Measurements from ENCODE around the gene EPC1. TPM values are rescaled to one million over a fixed set of nuclear protein-coding genes. Genes with fewer than 3 reads are reported as not detected.

Gene EPC1
- total and polyA plus RNA-seq, 2 donors from 2014 or later, result 12.3 to 42.6 TPM

DNA sequence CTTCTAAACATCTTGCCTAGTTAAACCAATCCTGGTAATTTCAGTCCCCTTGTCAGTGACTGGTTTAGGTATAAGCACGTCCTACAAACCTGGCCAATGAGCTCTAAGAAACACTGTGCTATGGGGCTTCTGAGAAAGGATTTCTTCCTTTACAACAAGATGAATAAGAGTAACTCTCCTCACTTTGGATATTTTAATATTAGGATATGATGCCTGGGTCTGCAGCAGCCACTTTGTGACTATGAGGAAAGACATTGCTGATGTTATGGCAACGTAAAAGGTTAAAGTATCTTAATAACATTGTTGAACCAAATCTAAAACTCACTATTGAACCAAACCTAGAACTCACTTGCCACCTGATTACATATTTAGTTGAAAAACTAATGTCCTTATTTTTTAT is 26.5 kb upstream of the EPC1 start:
- no peak for FAIRE-seq
- TF ChIP-seq, protein P1, sequence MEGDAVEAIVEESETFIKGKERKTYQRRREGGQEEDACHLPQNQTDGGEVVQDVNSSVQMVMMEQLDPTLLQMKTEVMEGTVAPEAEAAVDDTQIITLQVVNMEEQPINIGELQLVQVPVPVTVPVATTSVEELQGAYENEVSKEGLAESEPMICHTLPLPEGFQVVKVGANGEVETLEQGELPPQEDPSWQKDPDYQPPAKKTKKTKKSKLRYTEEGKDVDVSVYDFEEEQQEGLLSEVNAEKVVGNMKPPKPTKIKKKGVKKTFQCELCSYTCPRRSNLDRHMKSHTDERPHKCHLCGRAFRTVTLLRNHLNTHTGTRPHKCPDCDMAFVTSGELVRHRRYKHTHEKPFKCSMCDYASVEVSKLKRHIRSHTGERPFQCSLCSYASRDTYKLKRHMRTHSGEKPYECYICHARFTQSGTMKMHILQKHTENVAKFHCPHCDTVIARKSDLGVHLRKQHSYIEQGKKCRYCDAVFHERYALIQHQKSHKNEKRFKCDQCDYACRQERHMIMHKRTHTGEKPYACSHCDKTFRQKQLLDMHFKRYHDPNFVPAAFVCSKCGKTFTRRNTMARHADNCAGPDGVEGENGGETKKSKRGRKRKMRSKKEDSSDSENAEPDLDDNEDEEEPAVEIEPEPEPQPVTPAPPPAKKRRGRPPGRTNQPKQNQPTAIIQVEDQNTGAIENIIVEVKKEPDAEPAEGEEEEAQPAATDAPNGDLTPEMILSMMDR (IDR thresholded peaks at IDR 0.05; ENCODE audit: borderline replicate concordance, extremely low read depth, insufficient read depth), result no peak

DNA sequence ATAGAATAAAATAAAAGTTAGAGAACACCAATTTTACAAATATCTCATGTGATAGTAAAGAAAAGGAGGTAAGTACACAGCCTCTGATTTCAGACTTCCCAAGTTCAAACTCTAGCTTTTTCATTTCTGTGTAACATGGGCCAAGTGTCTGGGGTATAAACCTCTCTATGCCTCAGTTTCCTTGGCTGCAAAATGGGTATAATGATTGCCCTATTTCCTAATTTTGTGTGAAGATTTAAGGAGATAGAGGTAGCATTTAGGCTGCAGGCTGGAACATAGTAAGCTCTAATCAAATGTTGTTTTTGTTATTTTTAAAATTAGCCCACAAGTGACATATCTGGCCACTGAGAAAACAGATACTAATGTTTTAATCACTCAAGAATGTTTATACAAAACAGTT is 26.1 kb upstream of the EPC1 start:
- DNase-seq, result no peak
- Histone ChIP-seq H3K4me3 (ENCODE audit: low read length in 3 of 3) (no peak overlapping the region), H3K4me1 (ENCODE audit: control insufficient read depth in 2 of 3, insufficient read depth in 2 of 3, low read depth in 1 of 3, low read length in 3 of 3) (peaks cover 0 to 2% (median 0%) of the 10 kb centered on the region in 3 donors), H3K27ac (ENCODE audit: low read depth in 2 of 2, low read length in 2 of 2) (no peak overlapping the region), H3K9ac (ENCODE audit: low read length in 3 of 3) (no peak overlapping the region), H3K36me3 (ENCODE audit: control insufficient read depth in 2 of 3, insufficient read depth in 3 of 3, low read length in 3 of 3) (no peaks in the 10 kb centered on the region), H3K27me3 (ENCODE audit: control insufficient read depth, insufficient read depth, low read length) (no peaks in the 10 kb centered on the region), H3K9me3 (ENCODE audit: control insufficient read depth in 2 of 3, insufficient read depth in 1 of 3, low read length in 3 of 3) (no peaks in the 10 kb centered on the region)
- TF ChIP-seq, protein P1 (IDR thresholded peaks at IDR 0.05; ENCODE audit: borderline replicate concordance, extremely low read depth, insufficient read depth), result no peak
- intact Hi-C loops (cut with DNase I), result no loop called here
- no peak for FAIRE-seq

More for the DNA sequence above, 26.5 kb upstream of the EPC1 start:
- intact Hi-C loops (cut with DNase I), result no loop called here
- no peak for DNase-seq
- Histone ChIP-seq H3K9me3 (ENCODE audit: control insufficient read depth in 2 of 3, insufficient read depth in 1 of 3, low read length in 3 of 3) (no peaks in the 10 kb centered on the region), H3K27ac (ENCODE audit: low read depth in 2 of 2, low read length in 2 of 2) (no peak overlapping the region), H3K4me3 (ENCODE audit: low read length in 3 of 3) (no peak overlapping the region), H3K27me3 (ENCODE audit: control insufficient read depth, insufficient read depth, low read length) (no peaks in the 10 kb centered on the region), H3K4me1 (ENCODE audit: control insufficient read depth in 2 of 3, insufficient read depth in 2 of 3, low read depth in 1 of 3, low read length in 3 of 3) (no peaks in the 10 kb centered on the region), H3K36me3 (ENCODE audit: control insufficient read depth in 2 of 3, insufficient read depth in 3 of 3, low read length in 3 of 3) (no peaks in the 10 kb centered on the region), H3K9ac (ENCODE audit: low read length in 3 of 3) (no peak overlapping the region)

DNA sequence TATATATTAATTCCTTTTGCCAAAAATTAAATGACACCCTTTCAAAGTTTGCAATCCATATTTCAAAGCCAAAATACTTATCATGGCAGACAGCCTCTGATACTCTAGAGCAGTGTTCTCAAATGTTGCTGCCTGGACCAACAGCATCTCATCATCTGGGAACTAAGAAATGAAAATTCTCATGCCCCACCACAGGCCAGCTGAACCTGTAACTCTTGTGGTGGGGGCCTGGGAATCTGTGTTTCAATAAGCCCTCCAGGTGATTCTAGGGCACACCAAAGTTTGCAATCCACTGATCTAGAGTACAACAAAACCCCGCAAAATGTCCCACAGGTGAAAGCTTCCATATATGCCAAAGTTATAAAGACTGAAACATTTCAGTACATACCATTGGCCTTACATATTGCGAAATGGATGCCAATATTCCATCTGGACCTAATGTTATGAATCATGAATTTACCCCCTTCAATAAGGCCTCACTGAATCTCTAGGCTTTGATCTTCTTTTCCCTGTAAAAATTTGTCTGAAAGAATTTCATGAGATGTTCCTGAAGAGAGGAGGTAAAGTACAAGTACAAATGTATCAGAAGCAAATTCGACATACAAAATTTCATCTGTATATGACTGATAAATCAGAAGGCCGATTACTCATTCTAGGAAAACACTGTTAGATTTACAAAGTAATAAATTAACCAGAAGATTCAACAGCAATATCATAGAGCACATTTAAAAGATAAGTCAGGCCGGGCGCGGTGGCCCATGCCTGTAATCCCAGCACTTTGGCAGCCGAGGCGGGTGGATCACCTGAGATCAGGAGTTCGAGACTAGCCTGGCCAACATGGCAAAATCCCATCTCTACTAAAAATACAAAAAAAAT is 25.3 kb upstream of the EPC1 start:
- Histone ChIP-seq H3K27ac (ENCODE audit: low read depth in 2 of 2, low read length in 2 of 2) (no peak overlapping the region), H3K27me3 (ENCODE audit: control insufficient read depth, insufficient read depth, low read length) (no peaks in the 10 kb centered on the region), H3K9ac (ENCODE audit: low read length in 3 of 3) (no peak overlapping the region), H3K4me1 (ENCODE audit: control insufficient read depth in 2 of 3, insufficient read depth in 2 of 3, low read depth in 1 of 3, low read length in 3 of 3) (peaks cover 0 to 3% (median 0%) of the 10 kb centered on the region in 3 donors), H3K9me3 (ENCODE audit: control insufficient read depth in 2 of 3, insufficient read depth in 1 of 3, low read length in 3 of 3) (no peaks in the 10 kb centered on the region), H3K4me3 (ENCODE audit: low read length in 3 of 3) (no peak overlapping the region), H3K36me3 (ENCODE audit: control insufficient read depth in 2 of 3, insufficient read depth in 3 of 3, low read length in 3 of 3) (no peaks in the 10 kb centered on the region)
- no peak for FAIRE-seq
- intact Hi-C loops (cut with DNase I), result no loop called here
- DNase-seq, result no peak
- TF ChIP-seq, protein P1 (IDR thresholded peaks at IDR 0.05; ENCODE audit: borderline replicate concordance, extremely low read depth, insufficient read depth), result no peak

All from kidney (tissue), 14 donors.